ENCODE results near the gene PTMS.

Gene PTMS

DNA sequence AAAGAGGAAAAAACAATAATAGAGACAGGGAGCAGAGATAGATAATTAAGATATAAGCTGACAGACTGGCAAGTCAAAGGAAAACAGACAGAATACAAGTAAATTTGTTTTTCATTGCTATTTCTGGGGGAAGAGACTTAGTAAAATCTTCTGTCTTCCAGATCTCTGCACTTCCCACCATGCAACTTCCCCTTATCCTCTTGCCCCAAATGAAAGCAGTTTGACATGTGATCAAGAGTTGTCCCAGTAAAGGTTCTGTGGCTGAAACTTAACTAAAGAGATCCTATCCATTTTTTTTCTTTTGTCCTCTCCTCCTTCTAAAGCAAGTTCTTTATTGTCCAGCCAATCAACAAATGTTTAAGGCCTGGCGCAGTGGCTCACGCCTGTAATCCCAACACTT is 11.8 kb upstream of the PTMS start:
- ChIA-PET POLR2A (interaction anchor here (1.4 to 6.1 kb wide), 18 partner anchors 7 to 141 kb away, joined by 3 to 148 read pairs (median 22); partner anchors contain the start of genes CDCA3, COPS7A, GPR162 and P3H3), CTCF (interaction anchor here (0.6 to 4.7 kb wide), 18 partner anchors 12 to 270 kb away, joined by 3 to 38 read pairs (median 6); partner anchors contain the start of genes GPR162, LAG3, PTMS and SPSB2)
- DNase-seq (ENCODE audit: extremely low spot score): no peak
- TF ChIP-seq LEF1 (IDR thresholded peaks at IDR 0.05; ENCODE audit: borderline replicate concordance): no peak
- no peak for TF ChIP-seq NFRKB (IDR thresholded peaks at IDR 0.05)
- no peak for TF ChIP-seq FOXK2 (IDR thresholded peaks at IDR 0.05)
- TF ChIP-seq BHLHE40 (IDR thresholded peaks at IDR 0.05; ENCODE audit: borderline replicate concordance): no peak
- no peak for TF ChIP-seq HDGF (IDR thresholded peaks at IDR 0.05; ENCODE audit: borderline replicate concordance)
- no peak for TF ChIP-seq FOXM1 (IDR thresholded peaks at IDR 0.05; ENCODE audit: borderline replicate concordance)
- no peak for TF ChIP-seq ELF4 (IDR thresholded peaks at IDR 0.05)
- no peak for TF ChIP-seq ARNT (IDR thresholded peaks at IDR 0.05)
- TF ChIP-seq, protein P1, sequence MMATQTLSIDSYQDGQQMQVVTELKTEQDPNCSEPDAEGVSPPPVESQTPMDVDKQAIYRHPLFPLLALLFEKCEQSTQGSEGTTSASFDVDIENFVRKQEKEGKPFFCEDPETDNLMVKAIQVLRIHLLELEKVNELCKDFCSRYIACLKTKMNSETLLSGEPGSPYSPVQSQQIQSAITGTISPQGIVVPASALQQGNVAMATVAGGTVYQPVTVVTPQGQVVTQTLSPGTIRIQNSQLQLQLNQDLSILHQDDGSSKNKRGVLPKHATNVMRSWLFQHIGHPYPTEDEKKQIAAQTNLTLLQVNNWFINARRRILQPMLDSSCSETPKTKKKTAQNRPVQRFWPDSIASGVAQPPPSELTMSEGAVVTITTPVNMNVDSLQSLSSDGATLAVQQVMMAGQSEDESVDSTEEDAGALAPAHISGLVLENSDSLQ (IDR thresholded peaks at IDR 0.05): no peak; the same call in 1 of the 2 replicates

DNA sequence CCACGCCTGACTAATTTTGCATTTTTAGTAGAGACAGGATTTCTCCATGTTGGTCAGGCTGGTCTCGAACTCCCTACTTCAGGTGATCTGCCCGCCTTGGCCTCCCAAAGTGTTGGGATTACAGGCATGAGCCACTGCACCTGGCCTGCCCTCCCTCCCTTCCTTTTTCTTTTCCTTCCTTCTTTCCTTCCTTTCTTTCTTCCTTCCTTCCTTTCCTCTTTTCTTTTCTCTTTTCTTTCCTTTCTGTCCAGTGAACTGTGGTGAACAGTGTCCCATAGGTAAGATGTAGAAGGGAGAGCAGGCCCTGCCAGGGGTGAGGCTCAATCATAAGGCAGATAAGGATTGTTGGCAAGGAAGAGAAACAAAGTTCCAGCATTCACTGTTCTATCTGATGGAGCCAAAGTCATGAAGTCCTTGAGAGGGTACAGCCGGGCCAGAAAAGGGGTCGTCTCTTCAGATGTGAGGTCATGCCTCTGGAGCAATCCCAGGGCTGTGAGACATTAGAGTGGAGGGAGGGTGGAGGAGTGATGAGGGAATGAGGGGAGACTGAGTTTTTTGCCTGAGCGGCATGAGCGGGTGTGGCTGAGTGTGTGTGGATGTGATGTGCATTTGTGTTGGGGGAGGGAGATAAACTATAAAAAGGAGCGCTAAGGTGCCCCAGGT is 9.0 kb upstream of the PTMS start:
- no peak for DNase-seq (ENCODE audit: extremely low spot score)
- TF ChIP-seq SP1 (IDR thresholded peaks at IDR 0.05): no peak
- TF ChIP-seq HDGF (IDR thresholded peaks at IDR 0.05; ENCODE audit: borderline replicate concordance): no peak
- no peak for TF ChIP-seq BHLHE40 (IDR thresholded peaks at IDR 0.05; ENCODE audit: borderline replicate concordance)
- TF ChIP-seq L3MBTL2 (conservative IDR thresholded peaks at IDR 0.05): no peak
- no peak for TF ChIP-seq SUZ12 (IDR thresholded peaks at IDR 0.05)
- no peak for TF ChIP-seq NFRKB (IDR thresholded peaks at IDR 0.05)
- TF ChIP-seq FOXK2 (IDR thresholded peaks at IDR 0.05): no peak
- no peak for TF ChIP-seq ZNF384 (IDR thresholded peaks at IDR 0.05)
- no peak for TF ChIP-seq FOXA1 (IDR thresholded peaks at IDR 0.05)
- TF ChIP-seq ARNT (IDR thresholded peaks at IDR 0.05): no peak
- no peak for TF ChIP-seq FOXM1 (IDR thresholded peaks at IDR 0.05; ENCODE audit: borderline replicate concordance)
- TF ChIP-seq ELF4 (IDR thresholded peaks at IDR 0.05): no peak
- no peak for TF ChIP-seq LEF1 (IDR thresholded peaks at IDR 0.05; ENCODE audit: borderline replicate concordance)
- no peak for TF ChIP-seq CTBP1 (IDR thresholded peaks at IDR 0.05; ENCODE audit: borderline replicate concordance)
- TF ChIP-seq, protein P1 (IDR thresholded peaks at IDR 0.05): no peak
- ChIA-PET POLR2A (no interaction called here), CTCF (interaction anchor here (2.2 kb wide), 1 partner anchor 68 kb away, joined by 7 read pairs; no protein-coding TSS in a partner anchor)

DNA sequence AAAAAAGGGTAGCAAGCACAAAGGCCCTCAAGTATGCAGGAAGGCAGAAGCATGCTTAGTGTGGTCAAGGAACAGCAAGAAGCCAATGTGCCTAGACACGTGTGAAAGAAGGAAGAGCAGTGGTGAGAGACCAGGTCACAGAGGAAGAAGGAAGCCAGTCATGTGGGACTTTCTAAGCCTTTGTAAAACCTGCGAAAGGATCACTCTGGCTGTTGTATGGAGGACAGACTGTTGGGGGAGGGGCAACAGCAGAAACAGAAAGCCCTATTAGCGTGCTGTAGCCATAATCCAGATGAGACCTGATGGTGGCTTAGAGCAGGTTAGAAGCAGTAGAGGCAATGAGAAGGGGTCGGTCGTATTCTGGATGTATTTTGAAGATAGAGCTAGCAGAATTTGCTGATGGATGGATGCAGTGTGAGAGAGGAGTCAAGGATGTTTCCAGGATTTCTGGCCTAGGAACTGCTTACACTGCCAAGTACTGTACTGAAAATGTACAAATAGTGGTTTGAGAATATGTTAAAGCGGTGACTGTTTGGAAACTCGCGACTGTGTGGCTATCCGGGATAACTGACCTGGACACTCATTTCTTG is 7.6 kb upstream of the PTMS start:
- ChIA-PET POLR2A (interaction anchor here (0.9 kb wide), 1 partner anchor 132 kb away, joined by 4 read pairs; no protein-coding TSS in a partner anchor), CTCF (interaction anchor here (0.7 to 2.2 kb wide), 2 partner anchors 13 to 67 kb away, joined by 3 to 7 read pairs; partner anchors contain the start of gene LAG3)
- no peak for DNase-seq (ENCODE audit: extremely low spot score)
- no peak for TF ChIP-seq CTBP1 (IDR thresholded peaks at IDR 0.05; ENCODE audit: borderline replicate concordance)
- TF ChIP-seq LEF1 (IDR thresholded peaks at IDR 0.05; ENCODE audit: borderline replicate concordance): no peak
- TF ChIP-seq HDGF (IDR thresholded peaks at IDR 0.05; ENCODE audit: borderline replicate concordance): no peak
- no peak for TF ChIP-seq SP1 (IDR thresholded peaks at IDR 0.05)
- no peak for TF ChIP-seq FOXA1 (IDR thresholded peaks at IDR 0.05)
- TF ChIP-seq TARDBP (IDR thresholded peaks at IDR 0.05): no peak
- TF ChIP-seq BHLHE40 (IDR thresholded peaks at IDR 0.05; ENCODE audit: borderline replicate concordance): no peak
- no peak for TF ChIP-seq L3MBTL2 (conservative IDR thresholded peaks at IDR 0.05)
- no peak for TF ChIP-seq ARNT (IDR thresholded peaks at IDR 0.05)
- TF ChIP-seq ZNF384 (IDR thresholded peaks at IDR 0.05): no peak
- no peak for TF ChIP-seq FOXK2 (IDR thresholded peaks at IDR 0.05)
- no peak for TF ChIP-seq NFRKB (IDR thresholded peaks at IDR 0.05)
- no peak for TF ChIP-seq ELF4 (IDR thresholded peaks at IDR 0.05)
- TF ChIP-seq FOXM1 (IDR thresholded peaks at IDR 0.05; ENCODE audit: borderline replicate concordance): no peak
- no peak for TF ChIP-seq SUZ12 (IDR thresholded peaks at IDR 0.05)
- TF ChIP-seq, protein P1 (IDR thresholded peaks at IDR 0.05): no peak

DNA sequence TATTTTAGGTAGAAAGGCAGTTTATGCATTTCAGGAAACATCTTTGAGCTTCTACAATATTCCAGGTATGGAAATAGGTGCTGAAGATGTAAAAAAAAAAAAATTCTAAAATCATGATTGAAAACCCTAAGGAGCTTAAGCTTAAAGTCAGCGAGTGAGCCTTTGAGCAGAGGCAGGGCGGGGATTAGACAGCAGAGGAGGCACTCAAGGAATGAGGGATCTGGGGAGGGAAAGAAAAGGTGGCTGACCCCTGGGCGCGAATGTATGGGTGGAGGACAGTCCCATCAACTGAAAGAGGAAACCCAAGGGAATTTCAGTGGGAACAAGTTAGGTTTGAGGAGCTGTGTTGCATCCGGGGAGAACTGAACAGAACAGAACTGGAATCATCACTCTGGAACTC is 6.4 kb upstream of the PTMS start:
- ChIA-PET CTCF (interaction anchor here (1.0 to 2.2 kb wide), 2 partner anchors 19 to 66 kb away, joined by 4 to 7 read pairs; no protein-coding TSS in a partner anchor), POLR2A (interaction anchor here (1.5 to 2.2 kb wide), 2 partner anchors 36 to 71 kb away, joined by 4 to 8 read pairs; partner anchors contain the start of genes COPS7A and ZNF384)
- TF ChIP-seq, protein P1 (IDR thresholded peaks at IDR 0.05): no peak
- TF ChIP-seq ZNF384 (IDR thresholded peaks at IDR 0.05) (no peak), CTBP1 (IDR thresholded peaks at IDR 0.05; ENCODE audit: borderline replicate concordance) (no peak), FOXM1 (IDR thresholded peaks at IDR 0.05; ENCODE audit: borderline replicate concordance) (no peak), ELF4 (IDR thresholded peaks at IDR 0.05) (no peak), LEF1 (IDR thresholded peaks at IDR 0.05; ENCODE audit: borderline replicate concordance) (no peak), SP1 (IDR thresholded peaks at IDR 0.05) (no peak), L3MBTL2 (conservative IDR thresholded peaks at IDR 0.05) (no peak), NFRKB (IDR thresholded peaks at IDR 0.05) (no peak), ARNT (IDR thresholded peaks at IDR 0.05) (no peak), FOXA1 (IDR thresholded peaks at IDR 0.05) (no peak), SUZ12 (IDR thresholded peaks at IDR 0.05) (no peak), TARDBP (IDR thresholded peaks at IDR 0.05) (no peak), HDGF (IDR thresholded peaks at IDR 0.05; ENCODE audit: borderline replicate concordance) (no peak), FOXK2 (IDR thresholded peaks at IDR 0.05) (no peak), BHLHE40 (IDR thresholded peaks at IDR 0.05; ENCODE audit: borderline replicate concordance) (no peak)
- no peak for DNase-seq (ENCODE audit: extremely low spot score)

Data from HEK293T (cell line).